ENCODE measurements around the gene HGS. TPM values are rescaled to one million over a fixed set of nuclear protein-coding genes. Genes with fewer than 3 reads are reported as not detected.

The HGS gene
- polyA plus RNA-seq, 1 donor from 2014 or later = 81.1 TPM

GRCh38 chr17:81733507-81734404, 49.9 kb downstream of the HGS start:
- Histone ChIP-seq H3K9ac (ENCODE audit: low read length) (peak overlapping the region; percentile 7), H3K9me2 (ENCODE audit: insufficient read depth, low read length) (no peaks in the 10 kb centered on the region), H3K27me3 (ENCODE audit: insufficient read depth, low read depth, low read length) (no peaks in the 10 kb centered on the region), H3K4me3 (ENCODE audit: low read length) (no peak overlapping the region), H4K20me1 (ENCODE audit: insufficient read depth) (no peaks in the 10 kb centered on the region), H2AFZ (ENCODE audit: low read depth, low read length) (no peak overlapping the region), H3K36me3 (ENCODE audit: insufficient read depth, low read length) (no peaks in the 10 kb centered on the region), H3F3A (ENCODE audit: insufficient read depth, low read length, poor library complexity, severe bottlenecking) (no peaks in the 10 kb centered on the region), H3K27ac (ENCODE audit: low read length) (no peak overlapping the region), H3K4me2 (ENCODE audit: low read length) (no peak overlapping the region), H3K79me2 (replicated peaks; ENCODE audit: insufficient read depth, low read length) (no peaks in the 10 kb centered on the region), H3K9me3 (ENCODE audit: low read length) (no peaks in the 10 kb centered on the region)
- TF ChIP-seq SMC3 (conservative IDR thresholded peaks at IDR 0.05; ENCODE audit: poor library complexity) (peak; percentile 80), CTCF (IDR thresholded peaks at IDR 0.05; ENCODE audit: poor library complexity, severe bottlenecking) (peak; percentile 90), RAD21 (conservative IDR thresholded peaks at IDR 0.05) (peak; percentile 86), MXI1 (conservative IDR thresholded peaks at IDR 0.05; ENCODE audit: poor library complexity, severe bottlenecking) (peak; percentile 33), EZH2 (IDR thresholded peaks at IDR 0.05; ENCODE audit: borderline replicate concordance, insufficient read depth, low read length, poor library complexity, severe bottlenecking) (no peak)

GRCh38 chr17:81734405-81735263, 50.8 kb downstream of the HGS start:
- H4K20me1 ChIP-seq (ENCODE audit: insufficient read depth) = no peaks in the 10 kb centered on the region
- H3K79me2 ChIP-seq (replicated peaks; ENCODE audit: insufficient read depth, low read length) = no peaks in the 10 kb centered on the region
- TF ChIP-seq EP300 (conservative IDR thresholded peaks at IDR 0.05; ENCODE audit: poor library complexity, severe bottlenecking) (no peak), CTCF (IDR thresholded peaks at IDR 0.05; ENCODE audit: poor library complexity, severe bottlenecking) (no peak), SMC3 (conservative IDR thresholded peaks at IDR 0.05; ENCODE audit: poor library complexity) (no peak), MXI1 (conservative IDR thresholded peaks at IDR 0.05; ENCODE audit: poor library complexity, severe bottlenecking) (no peak), RAD21 (conservative IDR thresholded peaks at IDR 0.05) (no peak), POLR2AphosphoS5 (IDR thresholded peaks at IDR 0.05) (no peak), EZH2 (IDR thresholded peaks at IDR 0.05; ENCODE audit: borderline replicate concordance, insufficient read depth, low read length, poor library complexity, severe bottlenecking) (no peak), TAF1 (IDR thresholded peaks at IDR 0.05; ENCODE audit: low read depth) (no peak), REST (IDR thresholded peaks at IDR 0.05; ENCODE audit: borderline replicate concordance) (no peak)
- no peak overlapping the region for H3K9ac ChIP-seq (ENCODE audit: low read length)
- no peaks in the 10 kb centered on the region for H3K9me3 ChIP-seq (ENCODE audit: low read length)
- no peak overlapping the region for H3K27ac ChIP-seq (ENCODE audit: low read length)
- no peaks in the 10 kb centered on the region for H3K27me3 ChIP-seq (ENCODE audit: insufficient read depth, low read depth, low read length)
- H3K4me2 ChIP-seq (ENCODE audit: low read length) = no peak overlapping the region
- no peak overlapping the region for H2AFZ ChIP-seq (ENCODE audit: low read depth, low read length)
- no peaks in the 10 kb centered on the region for H3K36me3 ChIP-seq (ENCODE audit: insufficient read depth, low read length)
- no peaks in the 10 kb centered on the region for H3K9me2 ChIP-seq (ENCODE audit: insufficient read depth, low read length)
- no peaks in the 10 kb centered on the region for H3F3A ChIP-seq (ENCODE audit: insufficient read depth, low read length, poor library complexity, severe bottlenecking)
- H3K4me3 ChIP-seq (ENCODE audit: low read length) = no peak overlapping the region
